C4-2B (cell line): Measurements from ENCODE around the gene TBC1D22B.

ENCODE experiments used
- ZFX ChIP-seq: fragments of 450-650 bp; IDR thresholded peaks from 2 replicates; pipeline ENCODE4 v1.6.1; 2017
- TF ChIP-seq, protein P1 (sequence below): fragments of 450-650 bp; conservative IDR thresholded peaks from 2 replicates; pipeline ENCODE4 v1.5.1; 2017; ENCODE audit warnings: mild to moderate bottlenecking

DNA sequence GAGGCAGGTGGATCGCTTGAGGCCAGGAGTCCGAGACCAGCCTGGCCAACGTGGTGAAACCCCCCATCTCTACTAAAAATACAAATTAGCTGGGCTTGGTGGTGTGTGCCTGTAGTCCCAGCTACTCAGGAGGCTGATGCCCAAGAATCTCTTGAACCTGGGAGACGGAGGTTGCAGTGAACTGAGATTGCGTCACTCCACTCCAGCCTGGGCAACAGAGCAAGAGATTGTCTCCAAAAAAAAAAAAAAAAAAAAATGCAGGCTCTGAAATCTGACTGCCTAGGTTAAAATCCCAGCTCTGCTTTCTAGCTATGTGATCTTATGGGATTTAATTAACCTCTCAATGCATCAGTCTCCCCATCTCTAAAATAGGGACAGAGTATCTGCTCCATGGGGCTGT, 3.6 kb downstream of the TBC1D22B start:
- TF ChIP-seq, protein P1, sequence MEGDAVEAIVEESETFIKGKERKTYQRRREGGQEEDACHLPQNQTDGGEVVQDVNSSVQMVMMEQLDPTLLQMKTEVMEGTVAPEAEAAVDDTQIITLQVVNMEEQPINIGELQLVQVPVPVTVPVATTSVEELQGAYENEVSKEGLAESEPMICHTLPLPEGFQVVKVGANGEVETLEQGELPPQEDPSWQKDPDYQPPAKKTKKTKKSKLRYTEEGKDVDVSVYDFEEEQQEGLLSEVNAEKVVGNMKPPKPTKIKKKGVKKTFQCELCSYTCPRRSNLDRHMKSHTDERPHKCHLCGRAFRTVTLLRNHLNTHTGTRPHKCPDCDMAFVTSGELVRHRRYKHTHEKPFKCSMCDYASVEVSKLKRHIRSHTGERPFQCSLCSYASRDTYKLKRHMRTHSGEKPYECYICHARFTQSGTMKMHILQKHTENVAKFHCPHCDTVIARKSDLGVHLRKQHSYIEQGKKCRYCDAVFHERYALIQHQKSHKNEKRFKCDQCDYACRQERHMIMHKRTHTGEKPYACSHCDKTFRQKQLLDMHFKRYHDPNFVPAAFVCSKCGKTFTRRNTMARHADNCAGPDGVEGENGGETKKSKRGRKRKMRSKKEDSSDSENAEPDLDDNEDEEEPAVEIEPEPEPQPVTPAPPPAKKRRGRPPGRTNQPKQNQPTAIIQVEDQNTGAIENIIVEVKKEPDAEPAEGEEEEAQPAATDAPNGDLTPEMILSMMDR = no peak
- TF ChIP-seq ZFX = no peak
